C4-2B (cell line): Measurements from ENCODE around the gene GAS2L1.

Experiments used
- H3K27ac ChIP-seq: fragments of 450-650 bp; 2 replicates; pipeline ENCODE4 v1.5.1; 2017
- CTCF ChIP-seq: fragments of 450-650 bp; conservative IDR thresholded peaks from 2 replicates; pipeline ENCODE4 v1.5.1; 2017; ENCODE audit warnings: mild to moderate bottlenecking
- ZFX ChIP-seq: fragments of 450-650 bp; IDR thresholded peaks from 2 replicates; pipeline ENCODE4 v1.6.1; 2017

The GAS2L1 gene

GRCh38 chr22:29315286-29316140 is 9.1 kb downstream of the GAS2L1 start, which contains the start of gene RASL10A:
TSS of gene RASL10A (minus strand) at chr22:29315697. CDS start at chr22:29315246, 451 bp downstream.
- TF ChIP-seq CTCF (no peak), ZFX (no peak)

GRCh38 chr22:29316141-29316828 is 9.8 kb downstream of the GAS2L1 start:
- TF ChIP-seq ZFX (no peak), CTCF (no peak)
- H3K27ac ChIP-seq: no peak overlapping the region

More at GRCh38 chr22:29315286-29316140, 9.1 kb downstream of the GAS2L1 start, which contains the start of gene RASL10A:
- no peak within 1 kb of the TSS for H3K27ac ChIP-seq

- no peak for TF ChIP-seq CTCF
- TF ChIP-seq ZFX: no peak
- H3K27ac ChIP-seq: no peak overlapping the region
These were observed 11.5 kb downstream of the GAS2L1 start for GRCh38 chr22:29317827-29318454.

GRCh38 chr22:29319072-29319471 is 12.6 kb downstream of the GAS2L1 start:
- no peak overlapping the region for H3K27ac ChIP-seq
- TF ChIP-seq ZFX (no peak), CTCF (no peak)

- TF ChIP-seq ZFX: no peak
- no peak; the same call in 1 of the 2 replicates for TF ChIP-seq CTCF
- peak overlapping the region; percentile 39 for H3K27ac ChIP-seq
These were observed 14.1 kb downstream of the GAS2L1 start for GRCh38 chr22:29320546-29320945.

- no peak overlapping the region for H3K27ac ChIP-seq
- TF ChIP-seq CTCF: no peak
- no peak for TF ChIP-seq ZFX
These were observed 17.2 kb downstream of the GAS2L1 start for GRCh38 chr22:29323641-29324040.

- no peak overlapping the region for H3K27ac ChIP-seq
- TF ChIP-seq CTCF: no peak
- TF ChIP-seq ZFX: no peak
These were observed 18.9 kb downstream of the GAS2L1 start for GRCh38 chr22:29325356-29325755.
